ENCODE data around the gene U2AF1L4. TPM values are rescaled to one million over a fixed set of nuclear protein-coding genes. Genes with fewer than 3 reads are reported as not detected.
A peak's percentile ranks its signal among the peaks of the same experiment; 100 is the strongest.

U2AF1L4 gene
- total and polyA plus RNA-seq, 2 experiments from 2014 or later, result 27.4 to 60.7 TPM

GRCh38 chr19:35720648-35721047 lies 24.6 kb downstream of the U2AF1L4 start:
- Histone ChIP-seq H3K27me3 (no peaks in the 10 kb centered on the region), H3K79me2 (peaks cover 42% of the 10 kb centered on the region), H4K20me1 (ENCODE audit: insufficient read depth, poor library complexity, severe bottlenecking) (peaks cover 25% of the 10 kb centered on the region), H2AFZ (no peak overlapping the region), H3K4me2 (no peak overlapping the region), H3K9me2 (replicated peaks; ENCODE audit: insufficient read depth) (no peaks in the 10 kb centered on the region), H3K4me3 (no peak overlapping the region), H3K9me3 (ENCODE audit: low read depth) (no peaks in the 10 kb centered on the region), H3K36me3 (replicated peaks; ENCODE audit: insufficient read depth, low read depth) (no peaks in the 10 kb centered on the region), H3K27ac (no peak overlapping the region), H3K4me1 (ENCODE audit: insufficient read depth) (peaks cover 12% of the 10 kb centered on the region)
- 97% methylated on average over 11 of the region's 17 CpGs for WGBS (ENCODE audit: low lambda C conversion rate, missing lambda C conversion rate)
- no peak for DNase-seq (ENCODE audit: low spot score)
- no peak for TF ChIP-seq EZH2 (IDR thresholded peaks at IDR 0.05; ENCODE audit: borderline replicate concordance)
- no peak for TF ChIP-seq EZH2phosphoT487 (IDR thresholded peaks at IDR 0.05; ENCODE audit: low read depth, severe bottlenecking, unreplicated experiment)
- no peak for TF ChIP-seq CTCF (IDR thresholded peaks at IDR 0.05; ENCODE audit: poor library complexity)

GRCh38 chr19:35720163-35720524 lies 25.1 kb downstream of the U2AF1L4 start:
- no peak overlapping the region for H3K27ac ChIP-seq
- peaks cover 46% of the 10 kb centered on the region for H3K79me2 ChIP-seq
- TF ChIP-seq CTCF (IDR thresholded peaks at IDR 0.05; ENCODE audit: poor library complexity), result no peak
- no peak for TF ChIP-seq EZH2 (IDR thresholded peaks at IDR 0.05; ENCODE audit: borderline replicate concordance)
- no peak for TF ChIP-seq EZH2phosphoT487 (IDR thresholded peaks at IDR 0.05; ENCODE audit: low read depth, severe bottlenecking, unreplicated experiment)
- H3K4me2 ChIP-seq, result no peak overlapping the region
- no peak overlapping the region for H2AFZ ChIP-seq
- 98% methylated on average over 9 of the region's 9 CpGs for WGBS (ENCODE audit: low lambda C conversion rate, missing lambda C conversion rate)
- H4K20me1 ChIP-seq (ENCODE audit: insufficient read depth, poor library complexity, severe bottlenecking), result peaks cover 25% of the 10 kb centered on the region
- no peaks in the 10 kb centered on the region for H3K9me3 ChIP-seq (ENCODE audit: low read depth)
- no peaks in the 10 kb centered on the region for H3K9me2 ChIP-seq (replicated peaks; ENCODE audit: insufficient read depth)
- no peak overlapping the region for H3K4me3 ChIP-seq
- H3K27me3 ChIP-seq, result no peaks in the 10 kb centered on the region
- no peaks in the 10 kb centered on the region for H3K36me3 ChIP-seq (replicated peaks; ENCODE audit: insufficient read depth, low read depth)
- peaks cover 15% of the 10 kb centered on the region for H3K4me1 ChIP-seq (ENCODE audit: insufficient read depth)
- no peak for DNase-seq (ENCODE audit: low spot score)

DNA sequence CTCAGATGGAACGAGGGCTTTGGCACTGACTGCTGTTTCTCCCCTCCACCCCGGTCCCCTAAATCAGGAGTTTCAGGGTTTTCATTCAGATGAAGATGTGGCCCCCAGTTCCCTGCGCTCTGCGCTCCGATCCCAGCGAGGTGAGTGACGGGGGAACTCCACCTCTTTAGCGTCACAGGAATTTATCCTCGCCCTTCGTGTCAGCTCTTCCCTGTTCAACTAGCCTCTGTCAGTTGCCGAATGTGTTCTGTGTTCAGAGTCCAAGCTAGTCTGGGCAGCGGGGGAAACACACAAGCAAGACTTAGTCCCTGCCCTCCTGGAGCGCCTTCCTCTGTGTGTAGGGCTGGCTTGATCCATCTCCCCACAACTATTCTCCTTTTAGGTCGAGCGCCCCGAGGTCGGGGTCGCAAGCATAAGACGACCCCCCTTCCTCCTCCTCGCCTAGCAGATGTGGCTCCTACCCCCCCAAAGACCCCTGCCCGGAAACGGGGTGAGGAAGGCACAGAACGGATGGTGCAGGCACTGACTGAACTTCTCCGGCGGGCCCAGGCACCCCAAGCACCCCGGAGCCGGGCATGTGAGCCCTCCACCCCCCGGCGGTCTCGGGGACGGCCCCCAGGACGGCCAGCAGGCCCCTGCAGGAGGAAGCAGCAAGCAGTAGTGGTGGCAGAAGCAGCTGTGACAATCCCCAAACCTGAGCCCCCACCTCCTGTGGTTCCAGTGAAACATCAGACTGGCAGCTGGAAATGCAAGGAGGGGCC lies 25.6 kb downstream of the U2AF1L4 start:
- Histone ChIP-seq H3K27ac (peak overlapping the region; percentile 85), H3K79me2 (peaks cover 49% of the 10 kb centered on the region), H2AFZ (no peak overlapping the region), H3K4me1 (ENCODE audit: insufficient read depth) (peaks cover 15% of the 10 kb centered on the region), H3K9me2 (replicated peaks; ENCODE audit: insufficient read depth) (no peaks in the 10 kb centered on the region), H3K9me3 (ENCODE audit: low read depth) (no peaks in the 10 kb centered on the region), H3K4me3 (no peak overlapping the region), H3K36me3 (replicated peaks; ENCODE audit: insufficient read depth, low read depth) (no peaks in the 10 kb centered on the region), H3K4me2 (peak overlapping the region; percentile 87), H4K20me1 (ENCODE audit: insufficient read depth, poor library complexity, severe bottlenecking) (peaks cover 25% of the 10 kb centered on the region), H3K27me3 (no peaks in the 10 kb centered on the region)
- no peak for DNase-seq (ENCODE audit: low spot score)
- 94% methylated on average over 28 of the region's 32 CpGs for WGBS (ENCODE audit: low lambda C conversion rate, missing lambda C conversion rate)
- TF ChIP-seq EZH2phosphoT487 (IDR thresholded peaks at IDR 0.05; ENCODE audit: low read depth, severe bottlenecking, unreplicated experiment) (no peak), CTCF (IDR thresholded peaks at IDR 0.05; ENCODE audit: poor library complexity) (no peak), EZH2 (IDR thresholded peaks at IDR 0.05; ENCODE audit: borderline replicate concordance) (no peak)

All from hepatocyte (in vitro differentiated cells).